Measurements from ENCODE around the gene SAMHD1. TPM values are rescaled to one million over a fixed set of nuclear protein-coding genes. Genes with fewer than 3 reads are reported as not detected.

SAMHD1 gene
- total and polyA plus RNA-seq, 11 donors: 13.9 to 164 (median 39.6) TPM

DNA sequence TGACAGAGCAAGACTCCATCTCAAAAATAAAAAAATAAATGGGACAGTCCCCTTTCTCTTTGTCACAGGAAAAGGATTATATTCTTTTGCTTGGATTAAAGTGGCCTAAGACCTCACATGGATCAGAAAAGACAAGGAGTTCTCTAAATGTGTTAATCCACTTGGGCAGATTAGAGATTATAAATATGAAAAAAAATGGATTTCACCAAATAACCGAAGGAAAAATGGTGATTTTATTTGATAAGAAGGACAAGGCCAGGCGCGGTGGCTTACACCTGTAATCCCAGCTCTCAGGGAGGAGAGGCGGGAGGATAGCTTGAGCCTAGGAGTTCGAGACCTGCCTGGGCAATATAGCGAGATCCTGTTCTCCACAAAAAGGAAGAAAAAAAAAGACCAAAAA is 21.8 kb downstream of the SAMHD1 start:
- ATAC-seq (no peak), DNase-seq (no peak)
- WGBS, 4 donors: 93 to 98% (median 96%) methylated on average over 6 of the region's 6 CpGs
- Histone ChIP-seq H3K27me3 (no peaks in the 10 kb centered on the region), H3K9me3 (no peaks in the 10 kb centered on the region), H3K4me3 (no peak overlapping the region), H3K36me3 (peaks cover 2 to 99% (median 94%) of the 10 kb centered on the region in 9 donors), H3K27ac (peak overlapping the region in 1 of 12 donors; percentile 31), H3K4me1 (peaks cover 0 to 46% (median 0%) of the 10 kb centered on the region in 12 donors)
- TF ChIP-seq CTCF (IDR thresholded peaks at IDR 0.05) (no peak), POLR2A (IDR thresholded peaks at IDR 0.05) (no peak)
- intact Hi-C loops (cut with DNase I): no loop called here

GRCh38 chr20:36929290-36929689 is 22.2 kb downstream of the SAMHD1 start:
- peak overlapping the region in 1 of 12 donors; percentile 31 for H3K27ac ChIP-seq
- peaks cover 0 to 46% (median 0%) of the 10 kb centered on the region in 12 donors for H3K4me1 ChIP-seq
- H3K36me3 ChIP-seq: peaks cover 2 to 99% (median 92%) of the 10 kb centered on the region in 9 donors
- no peaks in the 10 kb centered on the region for H3K27me3 ChIP-seq
- intact Hi-C loops (cut with DNase I): no loop called here
- no peak overlapping the region for H3K4me3 ChIP-seq
- H3K9me3 ChIP-seq: no peaks in the 10 kb centered on the region
- WGBS, 4 donors: 83 to 87% (median 85%) methylated on average over 6 of the region's 6 CpGs
- ATAC-seq: no peak
- no peak for DNase-seq
- TF ChIP-seq POLR2A (IDR thresholded peaks at IDR 0.05) (no peak), CTCF (IDR thresholded peaks at IDR 0.05) (no peak)

DNA sequence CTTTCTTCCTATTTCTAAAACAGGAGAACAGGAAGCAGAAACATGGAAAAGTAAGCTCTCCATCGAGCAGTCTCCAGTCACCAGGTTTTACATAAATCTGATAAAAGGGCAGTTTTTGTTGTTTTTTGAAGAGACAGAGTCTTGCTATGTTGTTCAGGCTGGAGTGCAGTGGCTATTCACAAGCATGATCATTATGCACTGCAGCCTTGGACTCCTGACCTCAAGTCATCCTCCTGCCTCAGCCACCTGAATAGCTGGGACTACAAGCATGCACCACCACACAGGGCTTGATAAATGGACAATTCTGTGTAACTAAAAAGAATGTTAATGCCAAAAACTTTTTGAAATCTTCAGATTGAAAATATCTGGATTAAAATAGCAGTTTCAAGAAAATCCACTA is 23.8 kb downstream of the SAMHD1 start:
- H3K4me3 ChIP-seq: no peak overlapping the region
- H3K36me3 ChIP-seq: peaks cover 2 to 99% (median 88%) of the 10 kb centered on the region in 9 donors
- intact Hi-C loops (cut with DNase I): no loop called here
- H3K9me3 ChIP-seq: no peaks in the 10 kb centered on the region
- no peaks in the 10 kb centered on the region for H3K27me3 ChIP-seq
- no peak for DNase-seq
- no peak for TF ChIP-seq CTCF (IDR thresholded peaks at IDR 0.05)
- TF ChIP-seq POLR2A (IDR thresholded peaks at IDR 0.05): no peak
- no peak for ATAC-seq
- WGBS, 4 donors: 81 to 89% (median 85%) methylated on average over 1 of the region's 1 CpG
- H3K4me1 ChIP-seq: peaks cover 0 to 35% (median 0%) of the 10 kb centered on the region in 12 donors
- no peak overlapping the region for H3K27ac ChIP-seq

DNA sequence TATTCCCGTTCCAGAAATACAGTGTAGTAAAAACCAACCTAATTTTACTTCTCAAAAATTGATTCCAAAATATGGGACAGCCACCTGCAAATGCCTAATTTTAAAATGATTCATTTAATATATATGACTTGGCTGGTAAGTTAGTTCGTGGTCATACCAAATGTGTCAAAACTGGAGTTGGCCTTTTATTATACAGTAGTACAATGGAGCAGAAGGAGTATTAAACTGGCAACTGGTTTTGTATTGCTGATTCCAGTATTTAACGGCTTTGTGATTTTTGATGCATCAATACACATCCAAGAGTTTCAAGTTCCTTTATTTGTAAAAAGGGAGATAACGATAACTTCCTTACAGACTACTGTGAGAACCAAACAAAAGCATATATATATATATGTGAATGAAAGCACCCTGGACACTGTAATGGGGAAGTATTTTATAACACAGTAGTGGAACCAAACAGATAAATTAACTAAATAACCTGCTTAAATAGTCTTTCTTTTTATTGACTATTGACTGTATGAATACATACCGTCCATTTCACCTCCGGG is 24.8 kb downstream of the SAMHD1 start:
- intact Hi-C loops (cut with DNase I): no loop called here
- Histone ChIP-seq H3K4me3 (no peak overlapping the region), H3K4me1 (peaks cover 0 to 25% (median 0%) of the 10 kb centered on the region in 12 donors), H3K36me3 (peaks cover 2 to 100% (median 86%) of the 10 kb centered on the region in 9 donors), H3K27me3 (no peaks in the 10 kb centered on the region), H3K27ac (no peak overlapping the region), H3K9me3 (no peaks in the 10 kb centered on the region)
- no peak for DNase-seq
- whole genome bisulfite sequencing, 4 donors: 89 to 92% (median 90%) methylated on average over 6 of the region's 6 CpGs
- no peak for ATAC-seq
- TF ChIP-seq CTCF (IDR thresholded peaks at IDR 0.05) (no peak), POLR2A (IDR thresholded peaks at IDR 0.05) (no peak)
